ENCODE results near the gene CSH1. TPM values are rescaled to one million over a fixed set of nuclear protein-coding genes. Genes with fewer than 3 reads are reported as not detected.

CSH1 gene
- total and polyA plus RNA-seq, 2 donors (not counting 3 experiments of a cell fraction or from before 2014, with no cell fraction given), result not detected

DNA sequence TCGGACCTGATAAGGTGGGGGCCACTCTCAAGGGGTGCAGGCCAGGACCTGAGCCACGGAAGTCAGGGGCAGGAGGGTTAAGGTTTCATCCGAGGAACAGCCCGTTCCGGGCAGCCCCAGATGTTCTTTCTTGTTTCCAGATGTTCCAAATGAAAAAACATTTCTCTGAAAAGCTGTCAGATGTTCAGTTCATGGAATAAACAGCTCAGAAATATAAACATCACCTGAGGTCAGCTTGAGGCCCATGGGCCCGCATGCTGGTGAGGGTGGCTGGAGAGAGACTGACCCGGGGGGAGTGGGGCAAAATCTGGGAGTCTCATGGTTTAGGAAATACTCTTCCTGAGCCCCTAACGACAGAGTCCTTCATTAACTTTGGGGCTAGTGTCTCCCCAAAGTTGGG lies 37.2 kb upstream of the CSH1 start:
- no peak for DNase-seq (ENCODE audit: low read depth, low spot score)
- H4K20me1 ChIP-seq (replicated peaks; ENCODE audit: control insufficient read depth, extremely low read depth, insufficient read depth, low read length), result no peaks in the 10 kb centered on the region
- ChIA-PET CTCF (interaction anchor here (1.0 to 3.4 kb wide), 2 partner anchors 13 to 14 kb away, joined by 5 to 22 read pairs; no protein-coding TSS in a partner anchor), POLR2A (no interaction called here)
- dilution Hi-C loops (cut with MboI; ENCODE audit: extremely low pct_ligation_motif_present, low sequenced_read_pairs) (no loop called here), intact Hi-C loops (cut with micrococcal nuclease) (no loop called here)
- H3K27me3 ChIP-seq (ENCODE audit: control insufficient read depth in 2 of 2, insufficient read depth in 2 of 2, low read length in 2 of 2), result no peaks in the 10 kb centered on the region
- BruUV-seq (replicated peaks), result no TSS peak
- H2AFZ ChIP-seq (ENCODE audit: low read depth, low read length), result no peak overlapping the region
- no peak overlapping the region for H3K27ac ChIP-seq (ENCODE audit: insufficient read depth, low read depth, low read length)
- H3K4me3 ChIP-seq (replicated peaks in 1 of 3; ENCODE audit: insufficient read depth in 1 of 3, low read depth in 1 of 3, low read length in 3 of 3), result no peak overlapping the region
- no peaks in the 10 kb centered on the region for H3K9me1 ChIP-seq (replicated peaks; ENCODE audit: control insufficient read depth, extremely low read depth, insufficient read depth, low read length)
- H3K79me2 ChIP-seq (ENCODE audit: control insufficient read depth, insufficient read depth, low read length), result no peaks in the 10 kb centered on the region
- no peak for FAIRE-seq
- no peaks in the 10 kb centered on the region for H3K36me3 ChIP-seq (ENCODE audit: control insufficient read depth in 2 of 2, extremely low read depth in 1 of 2, insufficient read depth in 2 of 2, low read length in 2 of 2)
- no peak for TF ChIP-seq JUN (IDR thresholded peaks at IDR 0.05; ENCODE audit: borderline replicate concordance, insufficient read depth, insufficient read length, low read depth)
- no peak for TF ChIP-seq EZH2 (IDR thresholded peaks at IDR 0.05; ENCODE audit: borderline replicate concordance, low read depth, low read length, severe bottlenecking)
- TF ChIP-seq FOS (IDR thresholded peaks at IDR 0.05; ENCODE audit: borderline replicate concordance, insufficient read depth, low read length), result no peak
- no peak for TF ChIP-seq GATA2 (IDR thresholded peaks at IDR 0.05; ENCODE audit: insufficient read depth, insufficient read length, low read depth, low read length)
- TF ChIP-seq POLR2AphosphoS5 (IDR thresholded peaks at IDR 0.05; ENCODE audit: insufficient read depth, low read depth, low read length), result no peak
- TF ChIP-seq POLR2A (IDR thresholded peaks at IDR 0.05; ENCODE audit: low read depth, low read length), result no peak
- TF ChIP-seq, protein P1, sequence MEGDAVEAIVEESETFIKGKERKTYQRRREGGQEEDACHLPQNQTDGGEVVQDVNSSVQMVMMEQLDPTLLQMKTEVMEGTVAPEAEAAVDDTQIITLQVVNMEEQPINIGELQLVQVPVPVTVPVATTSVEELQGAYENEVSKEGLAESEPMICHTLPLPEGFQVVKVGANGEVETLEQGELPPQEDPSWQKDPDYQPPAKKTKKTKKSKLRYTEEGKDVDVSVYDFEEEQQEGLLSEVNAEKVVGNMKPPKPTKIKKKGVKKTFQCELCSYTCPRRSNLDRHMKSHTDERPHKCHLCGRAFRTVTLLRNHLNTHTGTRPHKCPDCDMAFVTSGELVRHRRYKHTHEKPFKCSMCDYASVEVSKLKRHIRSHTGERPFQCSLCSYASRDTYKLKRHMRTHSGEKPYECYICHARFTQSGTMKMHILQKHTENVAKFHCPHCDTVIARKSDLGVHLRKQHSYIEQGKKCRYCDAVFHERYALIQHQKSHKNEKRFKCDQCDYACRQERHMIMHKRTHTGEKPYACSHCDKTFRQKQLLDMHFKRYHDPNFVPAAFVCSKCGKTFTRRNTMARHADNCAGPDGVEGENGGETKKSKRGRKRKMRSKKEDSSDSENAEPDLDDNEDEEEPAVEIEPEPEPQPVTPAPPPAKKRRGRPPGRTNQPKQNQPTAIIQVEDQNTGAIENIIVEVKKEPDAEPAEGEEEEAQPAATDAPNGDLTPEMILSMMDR (IDR thresholded peaks at IDR 0.05; ENCODE audit: extremely low read depth in 1 of 2, insufficient read depth in 1 of 2, low read depth in 1 of 2, low read length in 2 of 2), result no peak
- no peak for TF ChIP-seq MYC (IDR thresholded peaks at IDR 0.05; ENCODE audit: low read depth, low read length)
- TF ChIP-seq, protein P2, sequence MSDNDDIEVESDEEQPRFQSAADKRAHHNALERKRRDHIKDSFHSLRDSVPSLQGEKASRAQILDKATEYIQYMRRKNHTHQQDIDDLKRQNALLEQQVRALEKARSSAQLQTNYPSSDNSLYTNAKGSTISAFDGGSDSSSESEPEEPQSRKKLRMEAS (IDR thresholded peaks at IDR 0.05; ENCODE audit: insufficient read depth, insufficient read length), result no peak
- no peaks in the 10 kb centered on the region for H3K9me3 ChIP-seq (replicated peaks; ENCODE audit: control insufficient read depth, insufficient read depth, low read length)
- no peak overlapping the region for H3K9ac ChIP-seq (replicated peaks; ENCODE audit: extremely low read depth, insufficient read depth, low read length)
- H3K4me1 ChIP-seq (ENCODE audit: control insufficient read depth, extremely low read depth, insufficient read depth, low read length), result peaks cover 4% of the 10 kb centered on the region
- H3K4me2 ChIP-seq (ENCODE audit: insufficient read depth, low read length), result no peak overlapping the region
